Measurements from ENCODE around the gene DRAP1.

DRAP1 gene

DNA sequence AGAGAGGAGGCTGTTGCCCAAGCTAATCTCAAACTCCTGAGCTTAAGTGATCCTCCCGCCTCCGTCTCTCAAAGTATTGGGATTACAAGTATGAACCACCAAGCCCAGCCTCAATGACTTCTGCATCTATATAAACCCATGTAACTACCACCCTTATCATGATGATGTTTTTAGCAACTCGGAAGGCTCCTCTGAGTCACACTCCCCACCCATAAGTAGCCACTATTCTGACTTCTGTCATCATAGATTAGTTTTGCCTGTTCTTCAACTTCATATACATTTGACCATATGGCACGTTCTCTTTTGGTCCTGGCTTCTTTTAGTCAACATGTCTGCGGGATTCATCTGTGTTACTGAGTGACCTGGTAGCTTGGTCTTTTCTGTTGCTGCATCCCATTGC is 12.6 kb upstream of the DRAP1 start:
- no peak for DNase-seq

DNA sequence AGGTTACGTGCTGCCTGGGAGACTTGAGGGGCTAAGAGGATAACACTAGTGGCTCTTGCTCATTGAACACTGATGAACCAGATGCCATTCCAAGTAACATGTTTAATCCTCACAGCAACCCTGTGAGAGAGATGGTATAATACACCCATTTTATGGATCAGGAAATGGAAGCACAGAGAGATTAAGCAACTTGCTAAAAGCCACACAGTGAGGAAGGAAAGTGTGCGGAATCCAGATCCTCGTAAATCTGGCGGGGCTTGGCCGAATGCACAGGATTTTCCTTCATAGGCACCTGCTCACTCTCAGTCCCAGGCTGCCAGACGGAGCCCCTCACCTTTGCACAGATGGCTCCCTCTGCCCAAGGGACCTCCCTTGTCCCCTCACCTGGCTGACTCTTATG is 11.3 kb upstream of the DRAP1 start:
- no peak for DNase-seq

DNA sequence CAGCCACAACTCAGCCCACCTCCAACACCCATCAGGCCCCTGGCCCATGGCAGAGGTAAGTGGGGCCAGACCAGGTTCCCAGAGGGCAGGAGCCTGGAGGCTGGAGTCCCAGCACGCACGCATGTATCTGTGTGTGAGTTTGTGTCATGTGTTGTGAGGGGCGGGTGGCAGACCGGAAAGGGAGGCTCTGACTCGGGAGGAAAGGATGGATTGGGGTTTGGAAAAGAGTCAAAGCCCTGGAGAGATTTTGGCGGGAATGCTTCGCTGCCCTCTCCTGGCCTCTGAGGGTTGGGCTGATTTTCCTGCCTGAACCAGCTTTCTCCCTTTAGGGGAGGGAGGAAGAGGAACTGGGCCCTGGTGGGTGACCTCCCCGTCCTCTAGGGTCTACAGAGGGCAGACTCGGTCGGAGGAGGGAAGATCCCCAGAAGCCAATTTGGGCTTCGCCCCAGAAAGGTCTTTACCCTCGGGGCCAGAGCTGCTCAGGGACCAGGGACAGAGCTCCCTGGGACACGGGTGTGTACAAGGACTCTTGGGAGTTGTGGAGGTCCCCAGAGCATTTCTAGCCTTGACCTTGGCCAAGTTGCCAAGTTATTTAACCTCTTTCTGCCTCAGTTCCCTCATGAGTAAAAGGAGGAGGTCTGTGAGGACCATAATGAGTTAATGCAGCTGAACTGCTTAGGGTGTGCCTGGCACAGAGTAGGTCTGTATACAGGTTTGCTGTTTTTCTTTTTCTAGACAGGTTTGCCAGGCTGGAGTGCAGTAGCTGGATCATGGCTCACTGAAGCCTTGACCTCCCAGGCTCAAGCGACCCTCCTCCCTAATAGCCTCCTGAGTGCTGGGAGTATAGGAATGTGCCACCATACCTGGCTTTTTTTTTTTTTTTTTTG is 7.3 kb upstream of the DRAP1 start:
- DNase-seq = no peak

DNA sequence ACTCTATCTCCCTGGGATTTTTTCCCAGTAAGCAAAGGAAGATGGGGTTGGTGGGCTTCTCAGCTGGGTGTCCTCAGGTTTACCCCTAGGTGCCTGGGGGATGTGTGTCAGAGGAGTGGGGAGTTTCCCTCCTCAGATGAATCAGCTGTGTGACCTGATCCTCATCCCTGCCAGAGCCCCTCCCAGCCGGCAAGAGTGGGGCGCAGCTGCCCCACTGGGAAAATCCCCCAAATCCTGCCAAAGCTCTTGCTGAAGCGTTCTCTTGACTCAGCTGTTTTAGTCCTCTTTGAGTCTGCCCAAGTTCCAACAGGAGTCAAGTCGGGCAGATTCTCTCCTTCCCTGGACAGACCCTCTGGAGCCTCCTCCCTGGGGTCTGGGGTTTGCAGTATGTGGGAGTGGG is 6.4 kb upstream of the DRAP1 start:
- DNase-seq = no peak

DNA sequence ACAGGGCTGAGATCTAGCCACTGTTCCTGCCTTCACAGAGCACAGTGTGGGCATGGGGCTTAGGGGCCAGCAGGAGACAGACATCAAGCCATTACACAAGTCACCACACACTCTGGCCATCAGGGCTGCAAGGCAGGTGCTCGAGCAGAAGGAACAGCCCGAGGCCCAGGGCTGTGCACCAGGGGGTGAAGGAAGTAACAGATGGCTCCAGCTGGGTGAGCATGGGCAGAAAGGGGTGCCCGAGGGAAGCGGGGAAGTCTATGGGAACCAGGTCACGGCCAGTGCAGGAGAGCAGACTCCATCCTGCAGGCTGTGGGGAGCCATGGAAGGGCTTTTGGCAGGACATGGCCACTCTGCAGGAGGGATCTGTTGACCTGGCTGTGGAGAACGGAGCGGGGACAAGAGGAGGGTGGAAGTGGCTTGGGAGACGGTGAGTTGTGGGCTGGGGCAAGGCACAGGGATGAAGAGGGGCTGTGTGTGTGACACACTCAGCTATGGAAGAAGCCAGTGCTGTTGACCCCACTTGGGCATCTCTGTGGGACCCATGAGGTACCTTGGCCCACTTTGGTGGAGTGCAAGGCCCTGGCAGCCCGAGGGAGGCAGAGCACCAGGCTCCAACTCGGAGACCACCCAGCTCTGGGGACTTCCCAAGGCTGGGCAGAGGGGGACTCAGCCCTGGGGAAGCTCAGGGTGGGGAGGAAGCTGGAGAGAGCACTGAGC is 4.0 kb upstream of the DRAP1 start:
- no peak for DNase-seq

DNA sequence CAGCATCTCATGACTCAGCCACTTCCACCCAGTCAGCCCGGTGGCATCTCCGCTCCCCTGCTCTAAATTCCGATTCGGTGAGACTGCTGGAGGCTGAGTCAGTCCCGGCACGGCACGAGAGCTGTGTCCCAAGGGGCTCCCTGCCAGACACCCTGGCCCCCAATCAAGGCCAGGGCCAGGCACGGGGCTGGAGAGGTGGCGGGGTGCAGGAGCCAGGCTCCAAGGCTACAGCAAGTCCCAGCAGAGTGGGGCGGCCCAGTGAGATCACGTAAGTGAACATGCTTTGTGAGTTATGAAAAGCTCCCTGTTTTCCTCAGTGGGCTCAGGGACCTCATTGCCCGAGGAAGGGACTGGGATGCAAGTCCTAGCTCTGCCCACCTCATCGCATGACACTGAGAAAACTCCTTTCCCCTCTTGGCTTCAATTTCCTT is 3.4 kb upstream of the DRAP1 start:
- peak; percentile 60 for DNase-seq

DNA sequence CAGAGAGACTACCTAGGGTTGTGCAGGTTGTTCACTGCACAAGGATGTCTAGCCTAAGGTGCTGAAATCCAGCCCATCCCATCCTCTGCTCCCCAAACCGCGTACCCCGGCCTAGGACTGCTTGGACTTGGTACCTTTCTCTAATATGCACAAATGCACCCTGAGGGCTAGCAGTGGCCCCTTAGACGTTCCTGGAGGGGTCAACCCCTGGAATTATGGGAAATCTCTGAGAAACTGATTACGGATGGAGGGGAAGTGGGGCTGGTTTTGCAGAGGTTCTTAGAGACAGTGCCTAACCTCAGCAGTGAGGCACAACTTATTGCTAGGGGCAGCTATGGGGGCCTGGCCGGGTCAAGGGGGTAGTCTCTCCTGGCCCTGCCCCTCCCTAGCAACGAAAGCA is 2.8 kb upstream of the DRAP1 start:
- DNase-seq = no peak

DNA sequence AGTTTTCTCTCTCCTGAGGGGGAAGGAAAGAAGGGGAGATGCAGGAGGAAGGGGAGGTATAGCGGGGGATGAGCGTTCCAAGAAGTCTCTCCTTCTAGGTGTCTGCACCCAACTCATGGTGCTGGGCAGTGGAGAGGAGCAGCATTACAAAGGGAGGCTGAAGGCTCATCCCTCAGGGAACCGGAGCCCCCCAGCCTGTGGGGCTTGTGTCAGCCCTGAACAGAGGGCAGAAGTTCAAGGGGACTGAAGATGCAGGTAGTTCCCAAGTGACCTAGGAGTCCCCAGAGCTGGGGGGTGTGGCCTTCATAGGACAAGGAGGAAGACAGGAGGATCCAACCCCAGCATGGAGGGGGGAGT is 2.2 kb upstream of the DRAP1 start:
- DNase-seq = no peak

DNA sequence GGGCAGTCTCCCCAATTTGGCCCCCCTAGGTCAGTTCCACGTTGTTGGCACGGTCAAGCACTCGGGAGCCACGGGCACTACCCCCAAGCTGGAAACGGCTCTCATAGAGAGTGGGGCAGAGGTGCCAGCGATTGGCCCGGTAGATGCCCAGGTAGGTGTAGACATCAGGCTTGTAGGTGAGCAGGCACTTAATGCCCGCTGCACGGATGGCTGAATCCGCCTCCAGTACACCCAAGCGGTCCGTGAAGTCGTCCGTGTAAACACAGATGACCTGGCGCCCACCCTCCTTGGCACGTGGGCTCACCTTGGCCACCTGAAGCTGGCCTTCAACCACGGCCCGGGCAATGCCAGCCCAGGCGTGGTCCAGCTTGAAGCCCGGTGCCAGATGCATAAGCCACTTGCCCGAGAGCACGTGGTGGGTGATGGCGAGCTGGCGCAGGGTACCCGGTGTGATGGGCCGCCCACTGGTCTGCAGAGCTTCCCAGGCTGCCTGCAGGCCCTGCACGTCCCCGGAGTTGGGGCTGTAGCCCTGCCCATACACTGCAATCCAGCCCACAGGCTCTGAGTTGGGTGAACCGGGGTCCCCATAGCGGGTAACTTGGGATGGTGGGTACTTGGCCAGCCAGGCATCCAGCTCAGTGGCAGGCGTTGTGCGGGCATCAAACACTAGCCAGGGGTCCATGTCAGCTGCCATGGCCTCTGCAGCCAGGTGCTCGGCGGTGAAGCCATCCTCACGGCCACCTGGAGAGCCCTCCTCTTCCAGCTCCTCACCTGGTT is 1.6 kb upstream of the DRAP1 start:
- DNase-seq = no peak

DNA sequence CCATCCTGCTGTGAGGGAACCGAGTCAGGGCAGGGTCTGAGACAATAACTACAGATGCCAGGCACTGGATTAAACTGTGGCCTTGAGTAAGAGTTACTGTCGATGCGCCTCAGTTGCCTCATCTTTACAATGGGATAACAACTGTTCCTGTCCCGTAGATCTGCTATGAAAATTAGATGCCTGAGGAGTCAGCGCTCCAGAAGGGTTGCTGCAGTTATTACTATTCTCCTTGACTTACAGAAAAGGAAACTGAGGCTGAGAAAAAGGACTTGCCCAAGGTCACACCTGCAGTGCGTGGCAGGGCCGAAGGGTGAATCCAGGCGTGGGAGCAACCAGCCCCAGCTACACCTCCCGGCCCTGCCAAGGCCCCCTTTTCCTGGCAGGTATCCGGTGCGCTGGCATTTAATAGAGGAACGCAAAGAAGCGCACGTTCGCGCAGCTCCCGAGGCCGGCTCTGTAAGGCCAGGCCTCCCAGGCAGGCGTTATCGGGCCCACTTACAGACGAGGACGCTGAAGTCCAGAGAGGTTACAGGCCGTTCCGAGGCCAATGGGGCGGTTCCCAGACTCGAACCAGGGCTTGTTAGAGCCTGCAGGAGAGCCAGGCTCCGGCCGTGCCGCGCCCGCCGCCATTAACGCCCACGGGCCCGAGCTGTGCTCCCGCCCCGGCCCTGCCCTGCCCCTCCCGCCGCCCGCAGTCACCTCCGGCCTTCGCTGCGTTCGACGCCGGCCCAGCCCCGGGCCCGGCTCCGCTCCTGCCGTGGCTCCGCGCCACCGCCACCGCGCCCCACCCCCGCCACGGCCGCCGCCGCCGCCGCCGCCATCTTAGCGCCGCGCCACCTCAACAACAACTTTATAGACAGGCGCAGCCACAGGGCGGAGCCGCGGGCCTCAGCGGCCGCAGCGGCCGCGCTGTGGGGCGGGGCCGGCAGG is 750 bp upstream of the DRAP1 start, which contains the start of gene C11orf68:
Gene C11orf68, minus strand, starts transcription at position 852 of the 930 bp plus-strand sequence. Its CDS starts 31 bp downstream, at position 821.
- DNase-seq = no peak

DNA sequence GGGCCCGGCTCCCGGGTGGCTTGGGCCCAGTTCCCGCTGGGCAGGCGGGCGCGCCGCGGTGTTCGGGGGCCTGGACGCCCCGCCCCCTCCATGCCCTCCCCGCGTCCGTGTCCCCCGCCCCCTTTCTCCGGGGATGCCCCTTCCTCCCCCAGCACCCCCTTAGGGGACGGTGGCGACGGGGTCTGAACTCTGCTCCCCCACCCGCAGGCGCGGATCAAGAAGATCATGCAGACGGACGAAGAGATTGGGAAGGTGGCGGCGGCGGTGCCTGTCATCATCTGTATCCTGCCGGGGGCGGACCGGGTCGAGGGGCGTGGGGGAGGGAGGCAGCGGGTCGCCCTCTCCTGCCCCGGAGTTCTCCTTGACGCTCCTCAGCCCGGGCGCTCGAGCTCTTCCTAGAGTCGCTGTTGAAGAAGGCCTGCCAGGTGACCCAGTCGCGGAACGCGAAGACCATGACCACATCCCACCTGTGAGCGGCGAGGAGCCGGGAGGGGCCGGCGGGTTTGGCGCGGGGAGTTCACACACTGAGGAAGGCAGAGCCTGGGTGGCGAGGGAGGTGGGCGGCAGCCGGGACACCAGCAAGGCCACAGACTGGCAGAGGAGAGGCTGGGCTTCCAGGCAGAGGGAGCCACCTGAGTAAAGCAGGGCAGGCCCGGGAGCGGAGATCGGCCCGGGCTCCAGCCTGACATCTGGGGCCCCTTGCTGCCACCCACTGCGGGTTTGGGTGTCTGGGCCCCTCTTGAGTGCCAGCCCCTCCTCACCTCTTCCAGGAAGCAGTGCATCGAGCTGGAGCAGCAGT is 546 bp downstream of the DRAP1 start:
- peak; percentile 66 for DNase-seq

DNA sequence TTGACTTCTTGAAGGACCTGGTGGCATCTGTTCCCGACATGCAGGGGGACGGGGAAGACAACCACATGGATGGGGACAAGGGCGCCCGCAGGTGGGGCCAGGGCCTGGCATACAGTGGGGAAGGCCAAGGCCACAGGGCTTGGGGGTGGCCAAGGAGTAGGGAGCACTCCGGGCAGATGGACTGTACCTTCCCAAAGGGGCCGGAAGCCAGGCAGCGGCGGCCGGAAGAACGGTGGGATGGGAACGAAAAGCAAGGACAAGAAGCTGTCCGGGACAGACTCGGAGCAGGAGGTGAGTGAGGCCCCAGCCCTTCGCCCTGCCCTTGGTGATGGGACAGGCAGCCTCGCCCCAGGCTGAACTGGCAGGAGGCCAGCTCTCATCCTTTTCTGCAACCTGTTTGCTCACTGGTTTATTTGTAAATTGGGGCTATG is 1.2 kb downstream of the DRAP1 start:
- no peak for DNase-seq

DNA sequence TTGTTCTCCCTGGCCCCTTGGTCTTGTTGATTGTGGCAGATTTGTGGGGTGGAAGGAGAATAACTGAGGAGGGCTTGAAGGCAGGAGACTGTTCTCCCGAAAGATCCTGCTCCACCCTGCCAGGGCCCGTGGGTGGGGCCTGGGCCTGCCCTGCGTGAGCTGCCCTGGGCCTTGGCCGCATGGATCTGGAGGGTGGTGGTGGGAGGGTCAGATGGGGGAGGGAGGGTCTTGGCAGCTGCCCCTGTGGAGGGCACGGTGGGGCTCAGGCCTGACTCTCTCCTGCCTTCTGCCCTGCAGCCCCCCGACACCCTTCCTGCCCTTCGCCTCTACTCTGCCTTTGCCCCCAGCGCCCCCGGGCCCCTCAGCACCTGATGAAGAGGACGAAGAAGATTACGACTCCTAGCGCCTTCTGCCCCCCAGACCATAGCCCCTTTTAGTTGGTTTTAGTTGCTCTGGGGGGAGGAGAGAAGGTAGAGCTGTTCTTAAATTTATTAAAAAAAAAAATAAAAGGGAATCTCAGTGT is 1.9 kb downstream of the DRAP1 start:
- DNase-seq = no peak

DNA sequence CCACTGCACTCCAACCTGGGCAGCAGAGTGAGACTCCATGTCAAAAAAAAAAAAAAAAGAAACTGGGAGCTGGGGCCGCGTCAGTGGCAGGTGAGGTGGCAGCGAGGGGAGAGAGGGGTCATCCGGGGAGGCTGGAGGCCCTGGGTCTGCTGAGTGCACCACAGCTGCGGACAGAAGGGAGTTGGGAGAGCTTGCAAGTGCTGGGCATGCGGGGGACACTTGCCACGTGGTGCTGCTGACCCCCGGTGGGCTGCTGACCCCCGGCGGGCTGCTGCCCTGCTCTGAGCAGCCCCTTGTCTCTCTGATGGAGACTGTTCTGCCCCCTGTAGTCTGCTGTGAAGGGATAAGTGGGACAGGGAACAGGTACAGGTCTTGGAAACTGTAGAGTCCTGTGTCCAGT is 2.6 kb downstream of the DRAP1 start:
- no peak for DNase-seq

DNA sequence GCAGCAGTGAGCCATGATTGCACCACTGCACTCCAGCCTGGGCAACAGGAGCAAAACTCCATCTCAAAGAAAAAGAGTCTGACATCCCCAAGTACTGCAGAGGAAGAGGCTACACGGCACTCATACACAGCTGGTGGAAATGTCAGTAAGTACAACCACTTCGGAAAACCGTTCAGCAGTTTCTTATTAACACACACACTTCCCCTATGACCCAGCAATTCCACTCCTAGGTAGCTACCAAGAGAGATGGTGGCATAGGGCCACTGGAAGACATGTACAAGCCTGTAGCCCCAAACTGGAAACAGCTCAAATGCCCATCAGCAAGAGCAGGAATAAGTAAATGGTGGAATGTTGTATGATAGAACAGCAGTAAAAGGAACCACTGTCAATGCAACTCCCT is 3.3 kb downstream of the DRAP1 start:
- no peak for DNase-seq

DNA sequence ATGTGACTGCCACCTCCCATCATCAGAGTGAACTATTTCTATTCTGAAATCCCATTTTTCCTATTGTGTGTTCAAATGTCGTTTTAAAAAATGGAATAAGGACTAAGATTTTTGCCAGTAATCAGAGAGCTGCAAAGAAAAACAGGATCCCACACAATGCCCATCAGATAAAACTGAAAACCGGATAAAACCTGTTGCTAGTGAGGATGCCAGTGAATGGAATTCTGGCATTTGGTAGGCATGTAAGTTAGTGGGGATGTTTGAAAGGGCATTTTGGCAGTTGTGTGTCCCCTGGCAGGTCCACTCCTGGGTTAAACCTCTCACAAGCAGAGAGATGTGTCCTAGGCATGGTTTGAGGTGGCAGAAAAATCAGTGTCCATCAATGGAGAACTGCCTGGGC is 6.2 kb downstream of the DRAP1 start:
- no peak for DNase-seq

DNA sequence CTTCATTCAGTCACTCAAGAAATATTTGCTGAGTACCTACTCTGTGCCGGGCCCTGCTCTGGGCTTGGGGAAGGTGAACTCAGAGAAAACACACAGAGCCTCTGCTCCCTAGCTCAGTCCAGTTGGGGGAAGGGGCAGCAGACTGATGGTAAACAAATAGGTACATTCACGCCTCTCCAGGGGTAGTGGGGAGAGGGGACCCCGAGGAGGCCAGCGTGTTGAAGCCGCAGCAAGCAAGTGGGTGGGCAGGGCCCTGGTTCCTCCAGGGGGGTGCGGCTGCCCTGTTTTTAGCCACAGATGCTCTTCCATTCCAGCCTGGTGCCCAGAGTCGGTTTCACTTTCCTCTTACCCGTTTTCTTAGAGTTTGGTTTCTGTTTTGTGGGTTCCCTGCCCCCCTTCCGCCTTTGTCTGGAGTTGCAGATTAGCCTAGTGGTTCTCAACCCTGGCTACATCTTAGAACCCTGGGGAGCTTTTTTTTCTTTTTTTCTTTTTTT is 8.7 kb downstream of the DRAP1 start:
- DNase-seq = peak; percentile 83

DNA sequence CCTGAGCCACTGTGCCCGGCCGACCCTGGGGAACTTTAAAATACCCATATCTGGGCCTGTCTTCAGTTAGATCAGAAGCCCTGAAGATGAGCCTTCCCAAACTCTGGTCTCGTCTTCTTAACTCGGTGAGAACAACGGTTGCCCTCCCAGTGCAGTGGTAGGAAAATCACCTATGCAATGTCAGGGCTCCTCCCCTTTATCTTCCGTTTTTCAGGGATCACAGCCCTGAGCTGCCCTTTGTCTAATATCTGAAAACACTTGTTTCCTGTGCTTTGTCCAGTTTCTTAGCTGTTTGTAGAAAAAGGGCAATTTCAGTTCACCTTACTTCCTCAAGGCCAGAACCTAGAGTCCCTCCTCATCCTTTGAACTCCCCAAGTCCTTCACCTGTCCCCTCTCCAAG is 9.4 kb downstream of the DRAP1 start:
- no peak for DNase-seq

DNA sequence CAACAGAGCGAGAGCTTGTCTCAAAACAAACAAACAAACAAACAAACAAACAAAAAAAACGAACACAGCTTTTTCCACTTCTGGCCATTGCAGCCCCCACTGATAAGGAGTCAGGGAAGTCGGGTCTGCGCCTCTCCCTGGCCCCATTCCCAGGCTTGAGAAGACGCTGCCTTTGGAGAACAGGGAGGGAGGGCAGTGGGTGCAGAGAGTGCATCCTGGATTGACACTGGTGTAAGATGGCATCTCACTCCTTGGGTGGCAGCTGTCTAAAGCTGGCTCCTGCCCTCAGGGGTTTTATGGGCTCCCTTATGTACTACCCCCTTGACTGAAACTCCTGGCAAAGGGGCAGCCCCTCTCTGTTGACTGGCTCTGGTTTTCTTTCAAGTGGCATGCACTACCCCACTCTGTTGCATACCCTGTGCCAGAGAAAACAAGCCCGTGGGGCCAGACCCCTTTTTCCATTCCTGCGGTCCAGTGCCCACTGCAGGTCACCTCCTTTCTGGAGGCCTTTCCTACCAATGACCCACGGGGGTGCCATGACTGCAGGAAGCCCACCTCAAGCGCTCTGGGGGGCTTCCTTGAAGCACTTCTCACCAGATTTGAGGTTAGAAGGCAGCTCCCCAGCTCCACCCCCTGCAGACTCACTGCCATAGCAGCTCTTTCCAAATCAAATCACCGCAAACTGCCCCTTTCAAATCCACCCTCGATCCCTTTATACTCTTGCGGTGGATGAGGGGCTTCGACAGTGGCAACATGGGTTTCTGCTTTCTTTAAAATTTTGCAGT is 12.7 kb downstream of the DRAP1 start:
- no peak for DNase-seq

DNA sequence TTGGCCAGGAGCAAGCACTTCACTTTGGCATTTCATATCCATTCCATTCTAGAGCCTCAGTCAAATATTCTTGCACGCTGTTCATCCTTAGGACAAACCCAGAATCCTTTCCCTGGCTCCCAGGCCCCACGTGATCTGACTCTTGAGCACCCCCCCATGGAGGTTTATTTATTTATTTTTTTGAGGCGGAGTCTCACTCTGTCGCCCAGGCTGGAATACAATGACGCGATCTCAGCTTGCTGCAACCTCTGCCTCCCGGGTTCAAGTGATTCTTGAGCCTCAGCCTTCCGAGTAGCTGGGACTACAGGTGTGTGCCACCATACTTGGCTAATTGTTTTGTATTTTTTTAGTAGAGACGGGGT is 13.3 kb downstream of the DRAP1 start:
- no peak for DNase-seq
